Stimulated activated CD4-positive, alpha-beta T cell treated with anti-CD3 and anti-CD28 coated beads, Interleukin-15, amount 100 ng/mL, for 24 hours (primary cell): ENCODE data around the gene RAPGEF5.

Source experiments
- DNase-seq: peaks from one replicate; pipeline ENCODE4 v3.0.0-alpha.2; 2020

RAPGEF5 gene

GRCh38 chr7:22343612-22344011 lies 13.3 kb downstream of the RAPGEF5 start:
- DNase-seq: no peak

GRCh38 chr7:22343071-22343470 lies 13.9 kb downstream of the RAPGEF5 start:
- DNase-seq: no peak

GRCh38 chr7:22339725-22340390 lies 17.1 kb downstream of the RAPGEF5 start:
- no peak for DNase-seq

GRCh38 chr7:22338877-22339276 lies 18.1 kb downstream of the RAPGEF5 start:
- DNase-seq: no peak

- no peak for DNase-seq
Measured at GRCh38 chr7:22338411-22338810, 18.5 kb downstream of the RAPGEF5 start.

GRCh38 chr7:22333680-22334141 lies 23.2 kb downstream of the RAPGEF5 start:
- DNase-seq: no peak

DNA sequence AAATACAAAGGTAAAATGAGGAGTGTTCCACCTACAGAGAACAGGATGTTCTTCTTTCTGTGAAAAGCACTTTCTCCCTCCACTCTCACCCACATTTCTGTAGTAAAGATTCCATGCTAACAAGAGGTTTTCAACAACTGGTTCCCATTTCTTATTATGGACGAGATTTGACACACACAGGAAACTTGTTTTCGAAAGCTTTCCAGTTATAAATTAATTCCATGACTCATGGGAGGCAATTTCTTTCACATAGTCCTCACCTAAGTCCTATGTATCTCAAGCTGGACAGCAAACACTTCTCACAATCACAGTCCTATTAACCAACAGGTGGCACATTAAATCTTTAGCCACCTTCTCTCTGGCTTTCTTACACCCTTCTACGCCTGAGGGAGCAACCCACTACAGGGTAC lies 24.5 kb downstream of the RAPGEF5 start:
- DNase-seq: no peak

DNA sequence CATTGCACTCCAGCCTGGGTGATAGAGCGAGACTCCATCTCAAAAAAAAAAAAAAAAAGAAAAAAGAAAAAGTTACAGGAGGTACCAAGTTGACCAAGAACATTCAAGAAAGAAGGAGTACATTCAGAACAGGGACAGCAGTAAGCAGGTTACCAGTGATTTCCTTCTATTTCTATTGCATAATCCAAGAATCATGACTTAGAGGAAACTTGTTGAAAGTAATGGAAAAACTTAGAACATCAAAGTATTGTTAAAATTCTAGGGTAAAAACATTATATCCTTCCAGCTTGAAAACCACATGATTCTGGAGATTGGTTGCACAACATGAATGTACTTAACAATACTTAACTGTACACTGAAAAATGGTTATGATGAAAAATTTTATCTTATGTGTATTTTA lies 25.2 kb downstream of the RAPGEF5 start:
- no peak for DNase-seq

DNA sequence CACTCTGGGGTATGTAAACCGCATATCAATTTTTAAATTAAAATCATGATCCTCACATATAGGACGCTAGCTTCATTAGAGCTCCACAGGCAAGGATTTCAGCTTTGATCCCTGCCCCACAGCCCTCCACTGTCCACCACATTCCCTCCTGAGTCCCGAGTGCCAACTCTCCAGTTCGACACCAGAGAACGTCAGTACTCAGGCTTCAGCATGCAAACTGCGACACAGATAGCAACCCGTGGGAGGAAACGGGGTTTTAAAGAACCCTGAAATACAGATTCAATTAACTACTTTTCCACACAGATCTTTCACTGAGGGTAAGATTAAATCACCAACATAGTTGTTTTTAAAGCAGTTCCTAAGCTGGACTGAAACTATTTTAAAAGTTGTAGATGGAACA lies 26.1 kb downstream of the RAPGEF5 start:
- DNase-seq: no peak

DNA sequence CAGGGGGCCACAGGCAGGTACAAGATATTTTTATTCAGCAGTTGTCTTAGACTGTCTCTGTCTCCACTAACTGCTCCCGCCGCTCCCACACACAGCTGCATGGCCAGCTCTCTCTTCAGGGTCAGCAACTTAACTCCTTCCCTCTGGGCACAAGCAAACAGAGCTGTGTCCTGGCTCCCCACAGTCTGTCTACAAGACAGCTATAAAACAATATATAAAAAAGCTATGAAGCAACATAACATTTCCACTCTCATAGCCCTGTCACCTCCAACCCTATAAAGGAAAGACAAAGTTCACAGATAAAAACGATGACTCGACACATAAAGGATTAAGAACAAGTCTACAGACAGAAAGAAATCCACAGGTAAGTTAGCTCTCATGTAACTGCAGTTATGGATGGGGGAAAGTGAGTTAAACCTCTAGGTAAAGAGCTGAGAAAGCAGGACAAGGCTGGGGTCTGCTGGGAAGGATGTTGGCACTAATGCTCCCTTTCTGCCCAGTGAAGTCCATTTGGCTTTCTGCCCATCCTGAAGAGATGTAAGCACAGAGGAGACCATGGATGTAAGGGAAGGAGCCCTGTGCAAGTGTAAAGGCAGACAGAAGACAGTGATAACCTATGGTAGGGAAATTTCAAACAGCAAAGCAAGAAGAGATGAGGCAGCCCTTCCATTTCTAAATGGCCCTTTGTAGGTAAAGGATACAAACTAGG lies 27.0 kb downstream of the RAPGEF5 start:
- no peak for DNase-seq

GRCh38 chr7:22326181-22326580 lies 30.8 kb downstream of the RAPGEF5 start:
- no peak for DNase-seq

DNA sequence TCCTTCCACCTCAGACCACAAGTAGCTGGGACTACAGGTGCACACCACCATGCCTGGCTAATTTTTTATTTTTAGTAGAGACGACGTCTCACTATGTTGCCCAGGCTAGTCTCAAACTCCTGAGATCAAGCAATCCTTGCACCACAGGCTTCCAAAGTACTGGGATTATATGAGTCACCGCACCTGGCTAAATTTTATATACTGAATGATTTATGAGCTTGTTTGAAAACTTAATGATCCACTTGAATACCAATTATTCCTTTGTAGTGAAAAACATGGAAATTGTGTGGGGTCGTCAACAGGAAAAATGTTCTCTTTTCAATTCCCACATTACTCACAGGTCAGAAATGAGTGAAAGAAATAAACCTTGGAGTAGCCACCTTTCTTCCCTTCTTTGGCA lies 31.3 kb downstream of the RAPGEF5 start:
- DNase-seq: no peak

GRCh38 chr7:22323714-22324113 lies 33.2 kb downstream of the RAPGEF5 start:
- no peak for DNase-seq

DNA sequence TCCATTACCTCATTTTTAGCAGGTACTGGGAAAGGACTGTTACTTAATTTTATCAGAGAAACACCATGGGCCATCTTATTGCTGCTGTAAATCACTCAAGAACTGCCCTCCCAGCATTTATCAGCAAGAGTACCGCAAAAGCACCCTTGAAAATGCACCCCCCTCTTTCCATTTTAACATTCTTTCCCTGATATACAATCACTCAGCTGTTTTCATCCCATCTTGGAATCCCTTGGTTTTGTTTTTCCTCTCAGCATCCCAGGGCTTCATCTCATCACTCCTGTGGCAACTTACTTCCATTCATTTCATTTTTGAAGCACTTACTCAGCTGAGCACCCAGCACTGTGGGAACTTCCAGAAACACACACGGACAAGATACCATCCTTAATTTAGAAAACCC lies 36.5 kb downstream of the RAPGEF5 start:
- no peak for DNase-seq

GRCh38 chr7:22319424-22320403 lies 37.2 kb downstream of the RAPGEF5 start:
- DNase-seq: no peak

DNA sequence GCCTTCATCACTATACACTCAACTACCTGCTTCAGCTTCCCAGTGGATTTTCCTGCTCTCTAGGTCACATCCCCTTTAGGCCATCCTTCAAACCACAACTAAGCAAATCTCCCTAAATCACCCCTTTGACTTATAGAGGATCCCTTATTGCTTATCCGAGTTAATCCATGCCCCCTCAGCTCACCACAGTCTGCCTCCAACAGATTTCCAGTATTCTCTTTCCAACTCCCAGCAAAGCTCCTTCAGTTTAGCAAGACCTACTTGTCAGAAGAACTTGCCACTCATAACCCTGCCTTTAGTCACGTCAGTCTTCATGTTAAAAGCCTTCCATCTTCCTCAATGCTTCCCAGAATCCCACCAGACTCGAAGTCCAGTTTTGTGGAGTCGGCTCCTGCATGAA lies 38.6 kb downstream of the RAPGEF5 start:
- no peak for DNase-seq

- no peak for DNase-seq
Measured at GRCh38 chr7:22317632-22318031, 39.3 kb downstream of the RAPGEF5 start.

DNA sequence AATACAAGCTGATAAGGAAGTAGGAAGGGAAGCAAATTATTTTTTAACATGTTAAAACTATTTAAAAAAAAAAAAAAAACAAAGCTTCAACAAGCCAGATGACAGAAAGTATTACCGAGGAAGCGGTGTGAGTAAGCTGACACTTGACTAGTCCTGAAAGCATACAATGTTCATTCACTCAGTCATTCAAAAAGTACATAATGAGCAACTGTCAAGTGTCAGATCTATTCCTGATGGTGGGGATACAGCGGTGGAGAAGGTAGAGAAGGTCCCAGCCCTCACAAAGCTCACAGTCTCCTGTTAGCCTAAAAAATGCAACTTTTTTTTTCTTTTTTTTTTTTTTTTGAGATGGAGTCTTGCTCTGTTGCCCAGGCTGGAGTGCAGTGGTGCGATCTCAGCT lies 40.0 kb downstream of the RAPGEF5 start:
- no peak for DNase-seq

DNA sequence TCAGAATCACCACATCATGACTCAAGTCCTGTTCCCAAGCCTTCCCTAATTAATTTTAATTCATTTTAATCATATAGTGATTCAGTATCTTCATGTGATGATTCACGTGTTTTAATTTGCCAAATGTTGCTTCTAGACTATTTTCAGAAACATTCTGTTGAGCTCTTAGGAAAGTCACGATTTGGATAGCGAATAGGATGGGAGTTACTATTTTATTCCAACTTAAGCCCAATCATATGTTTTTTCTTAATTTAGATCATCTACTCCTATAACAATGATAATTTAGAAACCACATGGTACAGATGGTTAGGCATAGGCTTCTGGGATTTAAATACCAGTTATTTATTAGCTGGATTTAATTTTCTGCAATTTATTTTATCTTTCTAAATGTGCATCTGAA lies 49.1 kb downstream of the RAPGEF5 start:
- DNase-seq: no peak

DNA sequence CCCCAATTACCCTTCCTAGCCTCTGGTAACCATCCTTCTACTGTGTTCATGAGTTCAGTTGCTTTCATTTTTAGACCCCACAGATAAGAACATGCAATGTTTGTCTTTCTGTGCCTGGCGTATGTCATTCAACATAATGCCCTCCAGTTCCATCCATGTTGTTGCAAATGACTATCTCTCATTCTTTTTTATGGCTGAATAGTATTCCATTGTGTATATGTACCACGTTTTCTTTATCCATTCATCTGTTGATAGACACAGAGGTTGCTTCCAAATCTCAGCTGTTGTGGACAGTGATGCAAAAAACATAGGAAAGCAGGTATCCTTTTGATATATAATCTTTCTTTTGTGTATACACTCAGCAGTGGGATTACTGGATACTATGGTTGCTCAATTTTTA lies 51.2 kb downstream of the RAPGEF5 start:
- DNase-seq: no peak

- no peak for DNase-seq
Measured at GRCh38 chr7:22302951-22303423, 54.0 kb downstream of the RAPGEF5 start.

- no peak for DNase-seq
Measured at GRCh38 chr7:22302193-22302592, 54.8 kb downstream of the RAPGEF5 start.

DNA sequence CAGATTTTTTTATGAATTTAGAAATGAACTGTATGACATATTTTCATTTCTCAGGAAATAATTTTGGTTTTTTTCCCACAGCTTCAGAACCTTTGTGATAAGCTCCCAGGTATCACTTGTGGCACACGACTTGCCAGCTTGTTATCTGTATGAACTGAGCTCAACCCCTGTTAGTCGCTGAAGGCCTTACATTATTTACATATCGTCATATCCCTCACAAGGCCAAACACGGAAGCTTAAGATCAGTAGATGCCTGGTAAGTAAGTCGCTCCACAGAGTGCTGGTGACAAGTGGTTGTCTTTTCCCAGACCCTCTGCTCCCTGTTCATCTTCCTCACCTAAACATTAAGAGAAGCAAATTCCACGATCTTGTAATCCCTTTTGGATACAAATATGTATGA lies 55.2 kb downstream of the RAPGEF5 start:
- DNase-seq: no peak
